Muscle of arm (tissue), 12 donors: Measurements from ENCODE around the gene POLA1. TPM values are rescaled to one million over a fixed set of nuclear protein-coding genes. Genes with fewer than 3 reads are reported as not detected.

Experiments used
- DNase-seq: peaks from one replicate; pipeline ENCODE4 v3.0.0-alpha.2; 2013
- polyA plus RNA-seq, 12 donors: library from polyadenylated mRNA; unstranded; fragments of 120-200 nt; gene quantifications; one replicate each; pipeline ENCODE4 v1.2.1, GENCODE V29; 2013; ENCODE audit not compliant: insufficient read length in 12 of 12

The POLA1 gene
- polyA plus RNA-seq, 12 donors: 7.3 to 21.2 (median 18.4) TPM; not detected in 1

- no peak for DNase-seq
Observed at GRCh38 chrX:25007059-25008053, 313.6 kb downstream of the POLA1 start.

DNA sequence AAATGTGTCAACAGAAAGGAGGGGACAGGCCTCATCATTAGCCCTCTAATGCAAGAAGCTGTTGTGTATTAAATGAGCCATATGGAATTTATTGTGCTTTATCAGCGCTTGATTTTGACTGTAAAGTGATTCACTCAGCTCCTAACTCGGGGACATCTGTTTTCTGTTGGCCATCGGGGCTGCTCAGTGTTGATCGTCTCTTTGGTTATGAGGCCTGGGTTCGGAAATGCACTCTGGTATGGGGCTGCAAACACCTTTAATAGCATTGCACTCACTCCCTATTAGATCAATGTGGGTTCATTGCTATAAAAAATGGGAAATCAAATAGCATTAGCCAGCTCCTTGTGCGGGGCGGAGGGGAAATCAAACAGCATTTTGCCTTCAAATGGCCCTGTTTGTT, 315.7 kb downstream of the POLA1 start:
- no peak for DNase-seq

GRCh38 chrX:25010784-25011588, 317.3 kb downstream of the POLA1 start:
- no peak for DNase-seq

DNA sequence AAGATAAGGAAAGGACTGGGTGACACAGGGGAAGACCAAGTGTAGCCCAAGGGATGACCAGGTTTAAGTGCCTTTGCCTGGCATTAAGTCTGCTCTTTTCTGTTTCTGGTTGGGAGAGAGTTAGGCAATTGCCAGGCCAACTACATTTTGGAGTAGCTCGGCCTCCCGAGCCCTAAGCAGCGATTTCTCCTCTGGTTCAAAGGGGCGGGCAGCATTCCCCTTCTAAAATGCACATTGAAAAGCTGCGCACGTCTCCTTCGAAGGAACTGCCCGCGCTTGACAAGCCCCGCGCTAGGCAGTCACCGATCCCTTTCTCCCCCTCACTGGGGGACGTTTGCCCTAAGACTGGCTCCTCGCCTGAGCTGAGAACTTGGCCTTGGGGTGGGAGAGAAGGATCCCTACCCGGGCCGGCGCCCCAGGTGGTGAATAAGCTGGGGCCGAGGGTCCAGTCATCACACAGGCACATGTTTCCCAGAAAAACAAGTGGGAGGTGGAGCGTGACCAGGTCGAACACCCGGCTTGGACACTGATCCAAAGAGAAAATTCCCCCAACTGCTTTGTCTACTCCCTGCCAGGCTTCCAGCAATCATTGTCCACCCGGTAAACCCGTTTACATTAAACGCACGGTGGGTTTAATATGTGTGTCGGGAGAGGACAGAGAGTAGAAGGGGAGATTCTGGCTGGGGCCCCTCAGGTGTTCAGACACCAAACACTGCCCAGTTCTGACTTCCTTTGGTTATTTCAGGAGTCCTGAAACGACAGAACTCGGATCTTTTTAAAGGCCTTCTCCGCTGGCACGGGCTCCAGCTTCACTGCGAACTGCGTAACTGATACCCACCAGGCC, 318.1 kb downstream of the POLA1 start:
- no peak for DNase-seq

- no peak for DNase-seq
Observed at GRCh38 chrX:25012433-25012735, 318.7 kb downstream of the POLA1 start.

GRCh38 chrX:25012793-25013631, 319.3 kb downstream of the POLA1 start:
- DNase-seq: no peak

- DNase-seq: no peak
Observed at GRCh38 chrX:25013632-25014365, 320.1 kb downstream of the POLA1 start.

DNA sequence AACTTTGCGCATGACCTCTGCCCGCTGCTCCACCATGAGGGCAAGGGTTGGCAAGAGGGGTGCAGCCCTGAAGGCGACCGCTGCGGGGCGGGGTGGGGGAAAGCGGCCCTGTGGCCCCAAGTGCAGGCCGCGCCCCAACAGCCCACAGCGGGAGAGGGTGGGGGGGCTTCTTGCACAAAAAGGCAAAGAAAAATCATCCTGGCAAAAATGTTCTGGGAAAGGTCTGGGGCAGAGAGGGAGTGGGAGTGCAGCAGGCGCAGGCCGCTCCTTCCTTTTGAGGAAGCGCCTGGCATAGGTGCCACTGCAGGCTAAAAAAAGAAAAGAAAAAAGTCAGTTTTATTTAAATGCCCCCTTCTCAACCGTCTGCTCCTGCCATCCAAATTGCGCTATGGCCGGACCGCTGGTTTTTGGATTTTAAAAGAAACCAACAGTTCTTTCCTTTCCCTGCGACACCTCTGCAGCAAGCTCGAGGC, 320.7 kb downstream of the POLA1 start:
- DNase-seq: no peak

DNA sequence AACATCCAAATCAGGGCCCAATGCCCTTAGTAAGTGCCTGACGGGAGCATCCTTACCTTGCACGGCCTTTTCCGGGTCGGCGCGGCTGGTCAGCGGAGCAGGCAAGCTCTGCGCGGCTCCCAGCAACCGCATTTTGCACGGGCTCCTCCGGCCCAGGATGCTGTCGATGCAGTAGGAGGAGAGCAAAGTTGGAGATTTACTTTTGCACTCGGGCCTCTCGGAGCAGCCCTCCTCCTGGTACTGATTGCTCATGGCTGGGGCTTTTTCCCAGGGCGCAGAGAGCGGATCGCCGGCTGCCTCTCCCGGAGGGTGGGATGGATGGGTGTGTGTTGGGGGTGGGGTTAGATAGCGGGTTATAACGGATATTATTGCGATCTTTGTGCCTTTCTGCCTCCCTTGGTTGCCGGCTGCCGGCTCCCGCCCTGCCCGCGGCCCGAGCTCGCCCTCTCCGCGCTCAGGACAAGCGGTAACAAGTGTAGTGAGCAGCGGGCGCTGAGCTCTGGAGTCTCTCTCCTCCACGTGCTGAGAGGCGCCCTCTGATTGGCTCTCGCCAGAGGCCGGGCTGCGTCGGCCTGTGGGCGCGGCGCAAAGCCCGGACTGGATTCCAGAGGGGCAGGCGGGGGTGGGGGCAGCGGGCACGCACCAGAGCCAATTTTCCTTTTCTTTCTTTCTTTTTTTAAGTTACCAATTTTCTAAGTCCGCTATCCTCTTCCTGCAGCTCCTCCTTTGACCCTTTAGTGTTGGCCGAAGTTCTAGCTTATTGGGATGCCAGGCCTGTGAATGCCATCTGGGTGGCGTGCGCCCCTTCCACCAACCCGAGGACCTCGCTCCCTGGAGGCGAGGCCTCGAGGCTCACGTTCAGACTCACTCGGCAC, 322.0 kb downstream of the POLA1 start, which contains the start of gene ARX:
Gene ARX (minus strand): TSS at position 480 of the 875 bp plus-strand sequence. CDS start 228 bp downstream, at position 252.
- peak; percentile 67 for DNase-seq

- no peak for DNase-seq
Observed at GRCh38 chrX:25016361-25016671, 322.6 kb downstream of the POLA1 start.

DNA sequence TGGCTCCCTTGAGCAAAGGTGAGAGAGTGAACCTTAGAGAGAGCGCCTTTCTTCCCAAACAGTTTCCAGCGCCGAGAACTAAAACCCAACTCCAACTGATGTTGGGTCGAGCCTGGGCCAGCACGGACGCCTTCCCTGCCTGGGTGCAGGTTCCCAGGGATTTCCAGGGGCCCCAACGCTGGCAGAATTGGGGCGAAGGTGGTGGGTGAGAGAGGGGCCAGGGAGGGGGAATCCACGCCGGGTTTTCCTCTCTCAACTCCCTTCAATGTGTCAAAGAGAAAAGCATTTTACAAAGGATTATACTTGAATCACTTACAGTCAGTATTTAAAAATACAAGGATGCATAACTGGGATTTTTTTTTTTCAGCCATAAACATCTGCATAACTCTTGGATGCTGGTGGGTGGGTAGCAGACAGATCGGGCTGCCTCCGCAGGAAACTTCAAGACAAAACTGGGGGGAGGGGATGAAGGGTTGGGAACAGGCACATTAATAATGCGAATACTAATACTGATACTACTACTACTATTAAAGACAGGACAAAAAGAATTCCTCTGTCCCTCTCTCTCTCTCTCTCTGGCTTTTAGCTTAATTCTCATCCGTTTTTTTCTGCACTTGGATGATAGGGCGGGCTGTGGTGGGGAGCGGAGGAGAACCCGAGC, 323.4 kb downstream of the POLA1 start:
- no peak for DNase-seq

- no peak for DNase-seq
Observed at GRCh38 chrX:25017667-25018247, 324.0 kb downstream of the POLA1 start.

- no peak for DNase-seq
Observed at GRCh38 chrX:25018682-25019081, 325.0 kb downstream of the POLA1 start.

GRCh38 chrX:25019707-25020390, 326.1 kb downstream of the POLA1 start:
- no peak for DNase-seq

GRCh38 chrX:25020391-25020904, 326.7 kb downstream of the POLA1 start:
- DNase-seq: no peak

DNA sequence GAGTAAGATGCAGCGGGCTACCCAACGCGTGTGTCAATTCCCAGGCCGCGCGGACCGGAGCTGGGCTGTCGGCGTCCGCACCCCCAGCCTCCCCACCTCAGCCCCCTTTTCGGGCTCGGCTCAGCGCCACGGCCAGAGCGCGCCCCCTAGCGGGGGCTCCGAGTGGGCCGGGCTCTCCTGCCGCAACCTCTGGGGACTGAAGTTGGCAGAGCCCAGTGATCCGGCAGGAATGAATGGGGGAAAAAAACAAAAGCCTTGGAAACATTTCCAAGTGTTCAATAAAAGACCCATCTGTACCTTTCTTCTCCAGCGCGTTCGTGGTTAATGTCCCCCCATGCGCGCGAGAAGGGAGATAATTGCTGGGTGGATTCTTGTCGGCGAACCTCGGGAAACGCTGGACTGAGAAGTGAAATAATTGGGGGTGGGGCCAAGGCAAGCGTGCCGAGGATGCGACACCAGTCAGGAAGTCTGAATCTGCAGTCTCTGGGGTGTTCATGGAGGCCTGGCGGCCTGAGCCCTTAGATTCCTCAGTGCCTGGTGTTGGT, 327.3 kb downstream of the POLA1 start:
- no peak for DNase-seq
